Smooth muscle cell (in vitro differentiated cells): ENCODE data around the gene NTRK2. TPM values are rescaled to one million over a fixed set of nuclear protein-coding genes. Genes with fewer than 3 reads are reported as not detected.

ENCODE experiments used
- DNase-seq: peaks from one replicate; lab custom pipeline; 2025; ENCODE audit not compliant: unreplicated experiment; lab: John Stamatoyannopoulos, UW
- H2AFZ ChIP-seq: fragments of 200-600 bp; sonication (generic); 2 replicates; pipeline ENCODE4 v1.6.0; 2016; ENCODE audit warnings: antibody characterized with exemption, low read depth, mild to moderate bottlenecking
- H3F3A ChIP-seq: fragments of 200-600 bp; sonication (generic); 2 replicates; pipeline ENCODE4 v1.6.0; 2017; ENCODE audit warnings: antibody characterized with exemption, low read depth
- H3K27ac ChIP-seq: fragments of 200-600 bp; sonication (generic); 2 replicates; pipeline ENCODE4 v1.5.1; 2016; ENCODE audit warnings: low read depth, mild to moderate bottlenecking
- H3K27me3 ChIP-seq: fragments of 200-600 bp; sonication (generic); 2 replicates; pipeline ENCODE4 v1.6.1; 2016; ENCODE audit warnings: low read depth, mild to moderate bottlenecking
- H3K36me3 ChIP-seq: fragments of 200-600 bp; sonication (generic); 2 replicates; pipeline ENCODE4 v1.5.1; 2016; ENCODE audit warnings: low read depth
- H3K4me1 ChIP-seq: fragments of 200-600 bp; sonication (generic); 2 replicates; pipeline ENCODE4 v1.5.1; 2016; ENCODE audit warnings: low read depth
- H3K4me2 ChIP-seq: fragments of 200-600 bp; sonication (generic); 2 replicates; pipeline ENCODE4 v1.6.0; 2016; ENCODE audit warnings: mild to moderate bottlenecking
- H3K4me3 ChIP-seq: fragments of 200-600 bp; sonication (generic); 2 replicates; pipeline ENCODE4 v1.5.1; 2016; ENCODE audit warnings: mild to moderate bottlenecking
- H3K79me2 ChIP-seq: fragments of 200-600 bp; sonication (generic); 2 replicates; pipeline ENCODE4 v1.6.0; 2016; ENCODE audit warnings: low read depth, mild to moderate bottlenecking
- H3K9ac ChIP-seq: fragments of 200-600 bp; sonication (generic); 2 replicates; pipeline ENCODE4 v1.6.0; 2016; ENCODE audit warnings: low read depth
- H3K9me3 ChIP-seq: fragments of 200-600 bp; sonication (generic); replicated peaks from 2 replicates; pipeline ENCODE4 v1.5.1; 2016; ENCODE audit warnings: low read depth
- H4K20me1 ChIP-seq: fragments of 200-600 bp; sonication (generic); 2 replicates; pipeline ENCODE4 v1.6.0; 2016; ENCODE audit warnings: low read depth
- whole genome bisulfite sequencing: methylation state at CpG from one replicate; pipeline ENCODE4 v1.1.7; 2016; ENCODE audit warnings: low lambda C conversion rate; 5-methylcytosine and 5-hydroxymethylcytosine counted together
- polyA plus RNA-seq: library from polyadenylated mRNA; unstranded; fragments of >200 nt; fragmentation: Nextera tagmentation; extraction: Ambion mirVana; gene quantifications from 2 replicates; pipeline ENCODE4 v1.2.1, GENCODE V29; 2016
- total RNA-seq: library from RNA; depleted of rRNA; stranded (reverse); fragments of >200 nt; gene quantifications from 2 replicates; pipeline ENCODE4 v1.2.3, GENCODE V29; 2014
- TF ChIP-seq, protein P1 (sequence below): fragments of 200-600 bp; sonication (generic); IDR thresholded peaks from 2 replicates; pipeline ENCODE4 v1.5.1; 2017; ENCODE audit warnings: borderline replicate concordance, mild to moderate bottlenecking, antibody characterized with exemption; ENCODE audit not compliant: insufficient read depth, poor library complexity, severe bottlenecking

NTRK2 gene
- total and polyA plus RNA-seq, 2 experiments from 2014 or later, result 1.7 to 3.9 TPM

- H3K36me3 ChIP-seq, result no peaks in the 10 kb centered on the region
- H2AFZ ChIP-seq, result no peak overlapping the region
- no peak for DNase-seq
- peaks cover 7% of the 10 kb centered on the region for H3K4me1 ChIP-seq
- WGBS, result 47% methylated on average over 1 of the region's 1 CpG
- no peak overlapping the region for H3K9ac ChIP-seq
- no peak overlapping the region for H3K27ac ChIP-seq
- no peak overlapping the region for H3K4me3 ChIP-seq
- TF ChIP-seq, protein P1, sequence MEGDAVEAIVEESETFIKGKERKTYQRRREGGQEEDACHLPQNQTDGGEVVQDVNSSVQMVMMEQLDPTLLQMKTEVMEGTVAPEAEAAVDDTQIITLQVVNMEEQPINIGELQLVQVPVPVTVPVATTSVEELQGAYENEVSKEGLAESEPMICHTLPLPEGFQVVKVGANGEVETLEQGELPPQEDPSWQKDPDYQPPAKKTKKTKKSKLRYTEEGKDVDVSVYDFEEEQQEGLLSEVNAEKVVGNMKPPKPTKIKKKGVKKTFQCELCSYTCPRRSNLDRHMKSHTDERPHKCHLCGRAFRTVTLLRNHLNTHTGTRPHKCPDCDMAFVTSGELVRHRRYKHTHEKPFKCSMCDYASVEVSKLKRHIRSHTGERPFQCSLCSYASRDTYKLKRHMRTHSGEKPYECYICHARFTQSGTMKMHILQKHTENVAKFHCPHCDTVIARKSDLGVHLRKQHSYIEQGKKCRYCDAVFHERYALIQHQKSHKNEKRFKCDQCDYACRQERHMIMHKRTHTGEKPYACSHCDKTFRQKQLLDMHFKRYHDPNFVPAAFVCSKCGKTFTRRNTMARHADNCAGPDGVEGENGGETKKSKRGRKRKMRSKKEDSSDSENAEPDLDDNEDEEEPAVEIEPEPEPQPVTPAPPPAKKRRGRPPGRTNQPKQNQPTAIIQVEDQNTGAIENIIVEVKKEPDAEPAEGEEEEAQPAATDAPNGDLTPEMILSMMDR, result no peak
- H3F3A ChIP-seq, result no peaks in the 10 kb centered on the region
- no peaks in the 10 kb centered on the region for H3K27me3 ChIP-seq
- no peaks in the 10 kb centered on the region for H3K79me2 ChIP-seq
- no peak overlapping the region for H3K4me2 ChIP-seq
- H3K9me3 ChIP-seq, result no peaks in the 10 kb centered on the region
- no peaks in the 10 kb centered on the region for H4K20me1 ChIP-seq
Measured at GRCh38 chr9:84993105-84993504, 323.6 kb downstream of the NTRK2 start.

- Histone ChIP-seq H3K4me2 (no peak overlapping the region), H3K27me3 (no peaks in the 10 kb centered on the region), H3K27ac (no peak overlapping the region), H3K9me3 (peaks cover 4% of the 10 kb centered on the region), H4K20me1 (no peaks in the 10 kb centered on the region), H2AFZ (no peak overlapping the region), H3K4me1 (peaks cover 7% of the 10 kb centered on the region), H3F3A (no peaks in the 10 kb centered on the region), H3K9ac (no peak overlapping the region), H3K36me3 (no peaks in the 10 kb centered on the region), H3K4me3 (no peak overlapping the region), H3K79me2 (no peaks in the 10 kb centered on the region)
- 42% methylated on average over 4 of the region's 4 CpGs for WGBS
- no peak for DNase-seq
- TF ChIP-seq, protein P1, result no peak
Measured at GRCh38 chr9:84996029-84996428, 326.5 kb downstream of the NTRK2 start.

DNA sequence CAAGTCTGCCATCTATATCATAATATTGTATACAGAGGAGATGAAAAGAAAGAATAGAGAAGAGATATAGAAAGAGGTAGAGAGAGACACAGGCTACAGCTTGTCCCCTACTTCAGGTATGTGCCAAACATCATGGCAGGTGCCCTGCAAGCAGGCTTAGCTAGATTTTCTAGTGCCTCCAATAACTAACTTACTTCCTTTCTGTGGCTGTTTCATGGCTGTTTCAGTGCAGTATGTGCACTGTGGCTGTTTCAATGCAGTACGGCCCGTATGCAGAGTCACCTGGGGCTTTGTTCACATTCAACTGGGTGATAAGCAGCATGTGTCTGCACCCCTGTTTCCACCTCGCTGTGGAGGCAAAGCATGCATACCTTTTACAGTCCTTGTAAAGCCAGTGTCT, 327.2 kb downstream of the NTRK2 start:
- 91% methylated on average over 3 of the region's 3 CpGs for WGBS
- TF ChIP-seq, protein P1, result no peak
- no peak overlapping the region for H3K4me2 ChIP-seq
- no peak overlapping the region for H3K9ac ChIP-seq
- no peak overlapping the region for H3K4me3 ChIP-seq
- H3K27me3 ChIP-seq, result no peaks in the 10 kb centered on the region
- no peaks in the 10 kb centered on the region for H4K20me1 ChIP-seq
- H2AFZ ChIP-seq, result no peak overlapping the region
- DNase-seq, result no peak
- no peak overlapping the region for H3K27ac ChIP-seq
- no peaks in the 10 kb centered on the region for H3K36me3 ChIP-seq
- no peaks in the 10 kb centered on the region for H3F3A ChIP-seq
- peaks cover under 1% of the 10 kb centered on the region for H3K4me1 ChIP-seq
- no peaks in the 10 kb centered on the region for H3K79me2 ChIP-seq
- H3K9me3 ChIP-seq, result peaks cover 4% of the 10 kb centered on the region

DNA sequence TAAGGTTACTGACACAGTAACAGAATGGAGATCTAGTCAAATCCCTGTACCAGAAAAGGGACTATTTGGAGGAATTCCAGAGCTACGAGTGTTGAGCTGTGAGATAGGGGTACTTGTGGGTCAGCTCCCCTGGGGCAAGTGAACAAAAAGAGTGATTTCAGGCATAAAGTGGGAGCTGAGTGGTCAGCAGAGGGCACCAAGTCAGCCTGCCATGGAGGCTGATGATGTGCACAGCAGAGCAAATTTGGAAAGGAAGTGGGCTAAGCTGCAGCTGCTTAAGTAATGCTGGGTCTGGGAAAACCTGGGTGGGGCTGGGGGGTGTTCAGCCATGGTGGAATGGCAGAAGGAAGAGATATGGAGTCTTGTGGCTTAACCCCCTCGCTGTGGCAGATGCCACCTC, 327.9 kb downstream of the NTRK2 start:
- no peaks in the 10 kb centered on the region for H3F3A ChIP-seq
- no peaks in the 10 kb centered on the region for H3K36me3 ChIP-seq
- H3K79me2 ChIP-seq, result no peaks in the 10 kb centered on the region
- H3K4me3 ChIP-seq, result no peak overlapping the region
- TF ChIP-seq, protein P1, result no peak
- no peak for DNase-seq
- no peaks in the 10 kb centered on the region for H4K20me1 ChIP-seq
- no peak overlapping the region for H2AFZ ChIP-seq
- 75% methylated on average over 2 of the region's 2 CpGs for WGBS
- peaks cover 4% of the 10 kb centered on the region for H3K9me3 ChIP-seq
- no peak overlapping the region for H3K27ac ChIP-seq
- H3K4me2 ChIP-seq, result no peak overlapping the region
- H3K9ac ChIP-seq, result no peak overlapping the region
- no peaks in the 10 kb centered on the region for H3K4me1 ChIP-seq
- H3K27me3 ChIP-seq, result no peaks in the 10 kb centered on the region
